ENCODE measurements around the gene HFE. TPM values are rescaled to one million over a fixed set of nuclear protein-coding genes. Genes with fewer than 3 reads are reported as not detected.
"Not testable (repeated sequence)": the region's sequence is repeated elsewhere in the genome, so short reads cannot be mapped to it uniquely, and the experiment has no call there.

HFE gene
- total and polyA plus RNA-seq, 11 donors: 1.6 to 13.9 (median 2.9) TPM

DNA sequence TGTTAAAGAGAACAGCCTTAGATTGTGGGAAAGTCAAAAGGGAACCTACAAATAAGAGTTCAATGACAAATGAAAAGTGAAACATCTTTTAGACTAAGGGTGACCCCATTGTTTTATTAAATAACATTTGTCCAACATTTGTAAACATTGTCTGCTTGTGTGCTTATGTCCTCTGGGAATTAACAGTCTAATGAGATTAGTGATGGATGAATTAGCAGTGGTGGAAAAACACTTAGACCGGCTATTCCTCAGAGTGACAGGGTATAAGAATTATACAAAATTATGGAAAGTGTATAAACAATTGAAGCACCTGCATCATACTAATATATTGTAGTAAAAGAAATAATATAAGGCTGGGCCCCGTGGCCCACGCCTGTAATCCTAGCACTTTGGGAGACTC lies 29.3 kb upstream of the HFE start:
- Histone ChIP-seq H3K36me3 (no peaks in the 10 kb centered on the region), H3K4me3 (no peak overlapping the region), H3K9me3 (no peaks in the 10 kb centered on the region), H3K27ac (no peak overlapping the region), H3K4me1 (peaks cover 0 to 24% (median 10%) of the 10 kb centered on the region in 12 donors), H3K27me3 (no peaks in the 10 kb centered on the region)
- intact Hi-C loops (cut with DNase I): loop anchor here in 5 of 10 donors (2.0 to 10.0 kb wide), 6 partner anchors 45 to 227 kb away; a partner anchor contains a TSS
- 95 to 98% (median 96%) methylated on average over 3 of the region's 3 CpGs for WGBS, 4 donors
- no peak for DNase-seq
- no peak for TF ChIP-seq POLR2A (IDR thresholded peaks at IDR 0.05)
- TF ChIP-seq, protein P1, sequence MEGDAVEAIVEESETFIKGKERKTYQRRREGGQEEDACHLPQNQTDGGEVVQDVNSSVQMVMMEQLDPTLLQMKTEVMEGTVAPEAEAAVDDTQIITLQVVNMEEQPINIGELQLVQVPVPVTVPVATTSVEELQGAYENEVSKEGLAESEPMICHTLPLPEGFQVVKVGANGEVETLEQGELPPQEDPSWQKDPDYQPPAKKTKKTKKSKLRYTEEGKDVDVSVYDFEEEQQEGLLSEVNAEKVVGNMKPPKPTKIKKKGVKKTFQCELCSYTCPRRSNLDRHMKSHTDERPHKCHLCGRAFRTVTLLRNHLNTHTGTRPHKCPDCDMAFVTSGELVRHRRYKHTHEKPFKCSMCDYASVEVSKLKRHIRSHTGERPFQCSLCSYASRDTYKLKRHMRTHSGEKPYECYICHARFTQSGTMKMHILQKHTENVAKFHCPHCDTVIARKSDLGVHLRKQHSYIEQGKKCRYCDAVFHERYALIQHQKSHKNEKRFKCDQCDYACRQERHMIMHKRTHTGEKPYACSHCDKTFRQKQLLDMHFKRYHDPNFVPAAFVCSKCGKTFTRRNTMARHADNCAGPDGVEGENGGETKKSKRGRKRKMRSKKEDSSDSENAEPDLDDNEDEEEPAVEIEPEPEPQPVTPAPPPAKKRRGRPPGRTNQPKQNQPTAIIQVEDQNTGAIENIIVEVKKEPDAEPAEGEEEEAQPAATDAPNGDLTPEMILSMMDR (IDR thresholded peaks at IDR 0.05): no peak
- ATAC-seq: no peak

- not testable (repeated sequence) for H3K27ac ChIP-seq, DNase-seq, H3K27me3 ChIP-seq, H3K4me3 ChIP-seq, ATAC-seq, H3K36me3 ChIP-seq, H3K9me3 ChIP-seq
- 92 to 97% (median 95%) methylated on average over 12 of the region's 12 CpGs for WGBS, 4 donors
- intact Hi-C loops (cut with DNase I): loop anchor here in 3 of 10 donors (5.0 to 10.0 kb wide), 5 partner anchors 99 to 226 kb away; a partner anchor contains a TSS
- H3K4me1 ChIP-seq: peaks cover 0 to 19% (median 10%) of the 10 kb centered on the region in 12 donors
Measured at GRCh38 chr6:26058477-26059033, 28.7 kb upstream of the HFE start.

- H3K4me1 ChIP-seq: peaks cover 0 to 7% (median 4%) of the 10 kb centered on the region in 12 donors
- H3K27ac ChIP-seq: no peak overlapping the region
- ATAC-seq (no peak), DNase-seq (no peak)
- intact Hi-C loops (cut with DNase I): loop anchor here in 3 of 10 donors (5.0 to 10.0 kb wide), 5 partner anchors 97 to 225 kb away; a partner anchor contains a TSS
- no peaks in the 10 kb centered on the region for H3K36me3 ChIP-seq
- no peaks in the 10 kb centered on the region for H3K9me3 ChIP-seq
- no peak overlapping the region for H3K4me3 ChIP-seq
- TF ChIP-seq, protein P1 (IDR thresholded peaks at IDR 0.05): no peak
- no peak for TF ChIP-seq POLR2A (IDR thresholded peaks at IDR 0.05)
- 90 to 91% (median 91%) methylated on average over 4 of the region's 4 CpGs for WGBS, 4 donors
- H3K27me3 ChIP-seq: no peaks in the 10 kb centered on the region
Measured at GRCh38 chr6:26059941-26060340, 27.3 kb upstream of the HFE start.

- ATAC-seq (peak in 3 of 4 donors; percentile 64 to 78 (median 70)), DNase-seq (no peak)
- Histone ChIP-seq H3K27ac (no peak overlapping the region), H3K27me3 (no peaks in the 10 kb centered on the region), H3K4me1 (peaks cover 0 to 8% (median 0%) of the 10 kb centered on the region in 12 donors), H3K4me3 (no peak overlapping the region), H3K36me3 (no peaks in the 10 kb centered on the region), H3K9me3 (no peaks in the 10 kb centered on the region)
- intact Hi-C loops (cut with DNase I): loop anchor here in 8 of 10 donors (1.0 to 2.0 kb wide), 3 partner anchors 30 to 33 kb away; no protein-coding TSS in a partner anchor
- WGBS, 4 donors: 31 to 34% (median 32%) methylated on average over 10 of the region's 10 CpGs
- no peak for TF ChIP-seq POLR2A (IDR thresholded peaks at IDR 0.05)
- TF ChIP-seq, protein P1 (IDR thresholded peaks at IDR 0.05): peak; percentile 68 to 82 (median 78)
Measured at GRCh38 chr6:26064619-26065257, 22.5 kb upstream of the HFE start.

Data from heart left ventricle (tissue), 16 donors.